Neural cell (in vitro differentiated cells): ENCODE measurements around the gene CRTAC1. TPM values are rescaled to one million over a fixed set of nuclear protein-coding genes. Genes with fewer than 3 reads are reported as not detected.

Source experiments
- H2AFZ ChIP-seq: fragments of 200-600, 300-800 bp; sonication (generic), shearing (Covaris generic); 2 replicates; pipeline ENCODE4 v1.6.0; 2014; ENCODE audit warnings: low read depth, mild to moderate bottlenecking, antibody characterized with exemption, low read length, moderate library complexity
- H3F3A ChIP-seq: fragments of 200-600 bp; shearing (Covaris generic); 2 replicates; pipeline ENCODE4 v1.6.1; 2016; ENCODE audit warnings: mild to moderate bottlenecking, moderate library complexity, mixed read lengths, antibody characterized with exemption, low read length; ENCODE audit not compliant: insufficient read depth, poor library complexity, severe bottlenecking
- H3K27ac ChIP-seq: fragments of 200-600, 300-800 bp; sonication (generic), shearing (Covaris generic); 2 replicates; pipeline ENCODE4 v1.5.1; 2014; ENCODE audit warnings: mild to moderate bottlenecking, low read length, moderate library complexity
- H3K27me3 ChIP-seq: fragments of 300-800, 200-600 bp; sonication (generic), shearing (Covaris generic); 2 replicates; pipeline ENCODE4 v1.6.0; 2014; ENCODE audit warnings: mild to moderate bottlenecking, low read depth, low read length, moderate library complexity; ENCODE audit not compliant: insufficient read depth
- H3K36me3 ChIP-seq: fragments of 300-800, 200-600 bp; sonication (generic), shearing (Covaris generic); 2 replicates; pipeline ENCODE4 v1.5.1; 2014; ENCODE audit warnings: mild to moderate bottlenecking, antibody characterized with exemption, low read length, moderate library complexity; ENCODE audit not compliant: insufficient read depth
- H3K4me2 ChIP-seq: fragments of 300-800, 200-600 bp; sonication (generic), shearing (Covaris generic); 2 replicates; pipeline ENCODE4 v1.6.0; 2014; ENCODE audit warnings: mild to moderate bottlenecking, low read length
- H3K4me3 ChIP-seq: fragments of 300-800, 200-600 bp; sonication (generic), shearing (Covaris generic); 2 replicates; pipeline ENCODE4 v1.5.1; 2014; ENCODE audit warnings: mild to moderate bottlenecking, low read length, moderate library complexity
- H3K79me2 ChIP-seq: fragments of 200-600 bp; shearing (Covaris generic); replicated peaks from 2 replicates; pipeline ENCODE4 v1.6.0; 2014; ENCODE audit warnings: mild to moderate bottlenecking, low read length, moderate library complexity; ENCODE audit not compliant: insufficient read depth
- H3K9ac ChIP-seq: fragments of 300-800, 200-600 bp; sonication (generic), shearing (Covaris generic); 2 replicates; pipeline ENCODE4 v1.6.1; 2016; ENCODE audit warnings: mild to moderate bottlenecking, low read length, mixed read lengths
- H3K9me2 ChIP-seq: fragments of 200-600 bp; shearing (Covaris generic); 2 replicates; pipeline ENCODE4 v1.6.1; 2016; ENCODE audit warnings: mild to moderate bottlenecking, low read length, mixed read lengths; ENCODE audit not compliant: insufficient read depth
- H3K9me3 ChIP-seq: fragments of 200-600, 300-800 bp; sonication (generic), shearing (Covaris generic); 2 replicates; pipeline ENCODE4 v1.6.1; 2016; ENCODE audit warnings: mild to moderate bottlenecking, mixed run types, low read length, moderate library complexity, mixed read lengths
- H4K20me1 ChIP-seq: fragments of 200-600 bp; shearing (Covaris generic); 2 replicates; pipeline ENCODE4 v1.6.1; 2016; ENCODE audit warnings: mild to moderate bottlenecking, mixed run types; ENCODE audit not compliant: insufficient read depth
- EP300 ChIP-seq: fragments of 450-650 bp; conservative IDR thresholded peaks from 2 replicates; pipeline ENCODE4 v1.6.1; 2014; ENCODE audit warnings: antibody characterized with exemption, mild to moderate bottlenecking, moderate library complexity; ENCODE audit not compliant: poor library complexity, severe bottlenecking
- EZH2 ChIP-seq: fragments of 200-600, 300-800 bp; shearing (Covaris generic), sonication (generic); IDR thresholded peaks from 2 replicates; pipeline ENCODE4 v1.6.1; 2014; ENCODE audit warnings: antibody characterized with exemption, low read length, borderline replicate concordance, mild to moderate bottlenecking; ENCODE audit not compliant: insufficient read depth, poor library complexity, severe bottlenecking
- MXI1 ChIP-seq: fragments of 450-650 bp; conservative IDR thresholded peaks from 2 replicates; pipeline ENCODE4 v1.6.1; 2014; ENCODE audit warnings: antibody characterized with exemption, mild to moderate bottlenecking; ENCODE audit not compliant: poor library complexity, severe bottlenecking
- POLR2AphosphoS5 ChIP-seq: IDR thresholded peaks from 2 replicates; pipeline ENCODE4 v1.6.1; 2012
- RAD21 ChIP-seq: fragments of 450-650 bp; conservative IDR thresholded peaks from 2 replicates; pipeline ENCODE4 v1.6.1; 2014; ENCODE audit warnings: antibody characterized with exemption, mild to moderate bottlenecking, moderate library complexity
- SMC3 ChIP-seq: fragments of 450-650 bp; conservative IDR thresholded peaks from 2 replicates; pipeline ENCODE4 v1.6.1; 2014; ENCODE audit warnings: antibody characterized with exemption, mild to moderate bottlenecking, moderate library complexity; ENCODE audit not compliant: poor library complexity
- TAF1 ChIP-seq: IDR thresholded peaks from 2 replicates; pipeline ENCODE4 v1.6.1; 2012; ENCODE audit warnings: low read depth
- polyA plus RNA-seq: library from polyadenylated mRNA; depleted of rRNA; stranded (reverse); fragments of >200 nt; gene quantifications from 2 replicates; pipeline ENCODE4 v1.2.3, GENCODE V29; 2014
- TF ChIP-seq, protein P1 (sequence below): IDR thresholded peaks from 2 replicates; pipeline ENCODE4 v1.6.1; 2012; ENCODE audit warnings: borderline replicate concordance
- TF ChIP-seq, protein P2 (sequence below): fragments of 450-650 bp; IDR thresholded peaks from 2 replicates; pipeline ENCODE4 v1.5.1; 2014; ENCODE audit warnings: antibody characterized with exemption, mild to moderate bottlenecking, moderate library complexity; ENCODE audit not compliant: poor library complexity, severe bottlenecking

The CRTAC1 gene
- polyA plus RNA-seq, 1 donor from 2014 or later, result 1.1 TPM

DNA sequence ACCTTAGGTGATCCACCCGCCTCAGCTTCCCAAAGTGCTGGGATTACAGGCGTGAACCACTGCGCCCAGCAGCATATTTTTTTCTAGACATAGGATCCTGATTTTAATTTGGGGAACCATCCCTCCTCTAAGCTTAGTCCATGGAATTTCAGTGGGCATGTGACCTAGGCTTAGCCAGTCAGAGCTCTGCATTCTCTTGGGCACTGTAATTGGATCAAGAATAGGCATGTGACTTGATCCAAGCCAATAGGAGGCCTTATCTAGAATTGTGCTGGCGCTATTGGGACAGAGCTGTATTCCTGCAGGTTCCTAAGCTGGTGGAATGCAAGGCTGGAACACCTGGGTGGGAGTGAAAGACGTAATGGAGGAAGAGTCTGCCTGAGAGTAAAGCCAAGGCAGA is 36.7 kb upstream of the CRTAC1 start:
- Histone ChIP-seq H3K4me3 (no peak overlapping the region), H3K4me2 (no peak overlapping the region), H2AFZ (no peak overlapping the region), H3K27ac (no peak overlapping the region), H4K20me1 (no peaks in the 10 kb centered on the region), H3K9me3 (no peaks in the 10 kb centered on the region), H3F3A (no peaks in the 10 kb centered on the region), H3K36me3 (no peaks in the 10 kb centered on the region), H3K27me3 (no peaks in the 10 kb centered on the region), H3K79me2 (no peaks in the 10 kb centered on the region), H3K9ac (no peak overlapping the region), H3K9me2 (no peaks in the 10 kb centered on the region)
- TF ChIP-seq EZH2 (no peak), EP300 (no peak), RAD21 (no peak), POLR2AphosphoS5 (no peak), MXI1 (no peak), SMC3 (no peak)
- TF ChIP-seq, protein P1, sequence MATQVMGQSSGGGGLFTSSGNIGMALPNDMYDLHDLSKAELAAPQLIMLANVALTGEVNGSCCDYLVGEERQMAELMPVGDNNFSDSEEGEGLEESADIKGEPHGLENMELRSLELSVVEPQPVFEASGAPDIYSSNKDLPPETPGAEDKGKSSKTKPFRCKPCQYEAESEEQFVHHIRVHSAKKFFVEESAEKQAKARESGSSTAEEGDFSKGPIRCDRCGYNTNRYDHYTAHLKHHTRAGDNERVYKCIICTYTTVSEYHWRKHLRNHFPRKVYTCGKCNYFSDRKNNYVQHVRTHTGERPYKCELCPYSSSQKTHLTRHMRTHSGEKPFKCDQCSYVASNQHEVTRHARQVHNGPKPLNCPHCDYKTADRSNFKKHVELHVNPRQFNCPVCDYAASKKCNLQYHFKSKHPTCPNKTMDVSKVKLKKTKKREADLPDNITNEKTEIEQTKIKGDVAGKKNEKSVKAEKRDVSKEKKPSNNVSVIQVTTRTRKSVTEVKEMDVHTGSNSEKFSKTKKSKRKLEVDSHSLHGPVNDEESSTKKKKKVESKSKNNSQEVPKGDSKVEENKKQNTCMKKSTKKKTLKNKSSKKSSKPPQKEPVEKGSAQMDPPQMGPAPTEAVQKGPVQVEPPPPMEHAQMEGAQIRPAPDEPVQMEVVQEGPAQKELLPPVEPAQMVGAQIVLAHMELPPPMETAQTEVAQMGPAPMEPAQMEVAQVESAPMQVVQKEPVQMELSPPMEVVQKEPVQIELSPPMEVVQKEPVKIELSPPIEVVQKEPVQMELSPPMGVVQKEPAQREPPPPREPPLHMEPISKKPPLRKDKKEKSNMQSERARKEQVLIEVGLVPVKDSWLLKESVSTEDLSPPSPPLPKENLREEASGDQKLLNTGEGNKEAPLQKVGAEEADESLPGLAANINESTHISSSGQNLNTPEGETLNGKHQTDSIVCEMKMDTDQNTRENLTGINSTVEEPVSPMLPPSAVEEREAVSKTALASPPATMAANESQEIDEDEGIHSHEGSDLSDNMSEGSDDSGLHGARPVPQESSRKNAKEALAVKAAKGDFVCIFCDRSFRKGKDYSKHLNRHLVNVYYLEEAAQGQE, result no peak

DNA sequence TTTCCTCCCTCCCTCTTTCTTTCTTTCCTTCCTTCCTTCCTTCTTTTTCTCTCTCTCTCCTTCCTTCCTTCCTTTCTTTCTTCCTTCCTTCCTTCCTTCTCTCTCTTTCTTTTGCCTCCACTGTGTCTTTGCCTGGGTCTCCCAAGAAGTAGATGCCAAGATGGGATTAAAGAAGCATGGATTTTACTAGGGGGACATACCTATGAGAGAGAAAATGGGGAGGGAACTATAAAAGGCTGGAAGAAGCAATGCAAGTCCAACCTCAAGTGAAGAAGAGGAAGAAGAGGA is 33.3 kb upstream of the CRTAC1 start:
- H3K27ac ChIP-seq, result no peak overlapping the region
- H3K4me3 ChIP-seq, result no peak overlapping the region
- H3K36me3 ChIP-seq, result no peaks in the 10 kb centered on the region
- no peaks in the 10 kb centered on the region for H3K9me3 ChIP-seq
- H3F3A ChIP-seq, result no peaks in the 10 kb centered on the region
- H3K9me2 ChIP-seq, result no peaks in the 10 kb centered on the region
- H2AFZ ChIP-seq, result no peak overlapping the region
- no peaks in the 10 kb centered on the region for H4K20me1 ChIP-seq
- H3K9ac ChIP-seq, result no peak overlapping the region
- no peaks in the 10 kb centered on the region for H3K27me3 ChIP-seq
- no peaks in the 10 kb centered on the region for H3K79me2 ChIP-seq
- TF ChIP-seq EP300, result no peak
- no peak for TF ChIP-seq RAD21
- TF ChIP-seq, protein P2, sequence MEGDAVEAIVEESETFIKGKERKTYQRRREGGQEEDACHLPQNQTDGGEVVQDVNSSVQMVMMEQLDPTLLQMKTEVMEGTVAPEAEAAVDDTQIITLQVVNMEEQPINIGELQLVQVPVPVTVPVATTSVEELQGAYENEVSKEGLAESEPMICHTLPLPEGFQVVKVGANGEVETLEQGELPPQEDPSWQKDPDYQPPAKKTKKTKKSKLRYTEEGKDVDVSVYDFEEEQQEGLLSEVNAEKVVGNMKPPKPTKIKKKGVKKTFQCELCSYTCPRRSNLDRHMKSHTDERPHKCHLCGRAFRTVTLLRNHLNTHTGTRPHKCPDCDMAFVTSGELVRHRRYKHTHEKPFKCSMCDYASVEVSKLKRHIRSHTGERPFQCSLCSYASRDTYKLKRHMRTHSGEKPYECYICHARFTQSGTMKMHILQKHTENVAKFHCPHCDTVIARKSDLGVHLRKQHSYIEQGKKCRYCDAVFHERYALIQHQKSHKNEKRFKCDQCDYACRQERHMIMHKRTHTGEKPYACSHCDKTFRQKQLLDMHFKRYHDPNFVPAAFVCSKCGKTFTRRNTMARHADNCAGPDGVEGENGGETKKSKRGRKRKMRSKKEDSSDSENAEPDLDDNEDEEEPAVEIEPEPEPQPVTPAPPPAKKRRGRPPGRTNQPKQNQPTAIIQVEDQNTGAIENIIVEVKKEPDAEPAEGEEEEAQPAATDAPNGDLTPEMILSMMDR, result no peak
- no peak overlapping the region for H3K4me2 ChIP-seq

DNA sequence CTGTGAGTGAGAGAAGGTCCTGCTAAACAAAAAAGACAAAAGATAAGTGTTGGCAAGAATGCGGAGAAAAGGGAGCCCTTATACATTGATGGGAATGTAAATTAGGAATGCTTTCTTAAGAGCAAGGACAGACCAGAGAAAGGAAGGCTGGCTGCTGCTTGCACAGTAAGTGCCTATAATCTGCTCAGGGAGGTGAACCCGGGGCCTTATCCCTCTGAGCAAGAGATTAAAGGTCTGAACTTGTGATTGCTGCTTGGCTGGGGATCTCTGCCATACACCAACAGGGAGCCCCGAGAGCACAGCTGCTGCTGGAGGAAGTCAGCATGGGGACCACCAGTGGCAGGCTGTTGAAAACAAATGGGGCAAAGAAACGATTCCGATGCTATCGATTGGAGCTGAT is 32.0 kb upstream of the CRTAC1 start:
- H3K9me2 ChIP-seq, result no peaks in the 10 kb centered on the region
- no peak overlapping the region for H3K27ac ChIP-seq
- H3K9me3 ChIP-seq, result no peaks in the 10 kb centered on the region
- H2AFZ ChIP-seq, result no peak overlapping the region
- H3K27me3 ChIP-seq, result no peaks in the 10 kb centered on the region
- no peak overlapping the region for H3K4me2 ChIP-seq
- H3K4me3 ChIP-seq, result no peak overlapping the region
- no peaks in the 10 kb centered on the region for H3F3A ChIP-seq
- no peak for TF ChIP-seq MXI1
- no peak for TF ChIP-seq TAF1
- TF ChIP-seq, protein P2, result no peak
- TF ChIP-seq RAD21, result no peak
- TF ChIP-seq, protein P1, result no peak
- TF ChIP-seq EZH2, result no peak
- no peak for TF ChIP-seq EP300
- no peak for TF ChIP-seq SMC3
- no peak for TF ChIP-seq POLR2AphosphoS5
- no peaks in the 10 kb centered on the region for H3K36me3 ChIP-seq
- H4K20me1 ChIP-seq, result no peaks in the 10 kb centered on the region
- no peak overlapping the region for H3K9ac ChIP-seq
- no peaks in the 10 kb centered on the region for H3K79me2 ChIP-seq
